ENCODE data around the gene ABHD17B.

ABHD17B gene

GRCh38 chr9:71822935-71823334 lies 88.1 kb downstream of the ABHD17B start:
- Histone ChIP-seq H3K4me1 (ENCODE audit: insufficient read depth, poor library complexity, severe bottlenecking) (no peaks in the 10 kb centered on the region), H3K9me3 (ENCODE audit: severe bottlenecking) (no peaks in the 10 kb centered on the region), H3K27ac (ENCODE audit: poor library complexity, severe bottlenecking) (no peak overlapping the region), H3K36me3 (ENCODE audit: low read depth) (no peaks in the 10 kb centered on the region), H3K4me3 (ENCODE audit: severe bottlenecking) (no peak overlapping the region), H3K27me3 (ENCODE audit: insufficient read depth, poor library complexity, severe bottlenecking) (no peaks in the 10 kb centered on the region)
- no peak for TF ChIP-seq CTCF (IDR thresholded peaks at IDR 0.05; ENCODE audit: poor library complexity, severe bottlenecking)
- ATAC-seq (ENCODE audit: low read depth) = no peak; the same call in 2 of the 3 replicates
- no peak for DNase-seq (ENCODE audit: low spot score)

- DNase-seq (ENCODE audit: low spot score) (no peak), ATAC-seq (ENCODE audit: low read depth) (no peak)
- H3K27me3 ChIP-seq (ENCODE audit: insufficient read depth, poor library complexity, severe bottlenecking) = no peaks in the 10 kb centered on the region
- no peaks in the 10 kb centered on the region for H3K4me1 ChIP-seq (ENCODE audit: insufficient read depth, poor library complexity, severe bottlenecking)
- TF ChIP-seq CTCF (IDR thresholded peaks at IDR 0.05; ENCODE audit: poor library complexity, severe bottlenecking) = no peak
- H3K27ac ChIP-seq (ENCODE audit: poor library complexity, severe bottlenecking) = no peak overlapping the region
- H3K4me3 ChIP-seq (ENCODE audit: severe bottlenecking) = no peak overlapping the region
- no peaks in the 10 kb centered on the region for H3K36me3 ChIP-seq (ENCODE audit: low read depth)
- no peaks in the 10 kb centered on the region for H3K9me3 ChIP-seq (ENCODE audit: severe bottlenecking)
Observed at GRCh38 chr9:71822456-71822855, 88.5 kb downstream of the ABHD17B start.

- ATAC-seq (ENCODE audit: low read depth) (no peak), DNase-seq (ENCODE audit: low spot score) (no peak)
- H3K4me3 ChIP-seq (ENCODE audit: severe bottlenecking) = no peak overlapping the region
- no peaks in the 10 kb centered on the region for H3K27me3 ChIP-seq (ENCODE audit: insufficient read depth, poor library complexity, severe bottlenecking)
- no peak for TF ChIP-seq CTCF (IDR thresholded peaks at IDR 0.05; ENCODE audit: poor library complexity, severe bottlenecking)
- H3K9me3 ChIP-seq (ENCODE audit: severe bottlenecking) = no peaks in the 10 kb centered on the region
- no peak overlapping the region for H3K27ac ChIP-seq (ENCODE audit: poor library complexity, severe bottlenecking)
- H3K4me1 ChIP-seq (ENCODE audit: insufficient read depth, poor library complexity, severe bottlenecking) = no peaks in the 10 kb centered on the region
- no peaks in the 10 kb centered on the region for H3K36me3 ChIP-seq (ENCODE audit: low read depth)
Observed at GRCh38 chr9:71821405-71821804, 89.6 kb downstream of the ABHD17B start.

GRCh38 chr9:71820403-71820921 lies 90.5 kb downstream of the ABHD17B start:
- Histone ChIP-seq H3K4me3 (ENCODE audit: severe bottlenecking) (no peak overlapping the region), H3K36me3 (ENCODE audit: low read depth) (no peaks in the 10 kb centered on the region), H3K27me3 (ENCODE audit: insufficient read depth, poor library complexity, severe bottlenecking) (no peaks in the 10 kb centered on the region), H3K27ac (ENCODE audit: poor library complexity, severe bottlenecking) (no peak overlapping the region), H3K9me3 (ENCODE audit: severe bottlenecking) (no peaks in the 10 kb centered on the region), H3K4me1 (ENCODE audit: insufficient read depth, poor library complexity, severe bottlenecking) (no peaks in the 10 kb centered on the region)
- TF ChIP-seq CTCF (IDR thresholded peaks at IDR 0.05; ENCODE audit: poor library complexity, severe bottlenecking) = no peak
- no peak for DNase-seq (ENCODE audit: low spot score)
- ATAC-seq (ENCODE audit: low read depth) = no peak

GRCh38 chr9:71819115-71819739 lies 91.8 kb downstream of the ABHD17B start:
- no peaks in the 10 kb centered on the region for H3K9me3 ChIP-seq (ENCODE audit: severe bottlenecking)
- H3K4me1 ChIP-seq (ENCODE audit: insufficient read depth, poor library complexity, severe bottlenecking) = no peaks in the 10 kb centered on the region
- TF ChIP-seq CTCF (IDR thresholded peaks at IDR 0.05; ENCODE audit: poor library complexity, severe bottlenecking) = peak; percentile 91
- DNase-seq (ENCODE audit: low spot score) (no peak), ATAC-seq (ENCODE audit: low read depth) (no peak)
- no peaks in the 10 kb centered on the region for H3K27me3 ChIP-seq (ENCODE audit: insufficient read depth, poor library complexity, severe bottlenecking)
- no peak overlapping the region for H3K4me3 ChIP-seq (ENCODE audit: severe bottlenecking)
- H3K27ac ChIP-seq (ENCODE audit: poor library complexity, severe bottlenecking) = no peak overlapping the region
- H3K36me3 ChIP-seq (ENCODE audit: low read depth) = no peaks in the 10 kb centered on the region
